ENCODE results near the gene RPRD2.

RPRD2 gene

GRCh38 chr1:150505431-150505830 lies 141.5 kb downstream of the RPRD2 start:
- no peak for DNase-seq
- no peak for TF ChIP-seq CTCF (IDR thresholded peaks at IDR 0.05; ENCODE audit: low read depth, low read length, missing control alignments)
- Histone ChIP-seq H3K36me3 (replicated peaks) (peaks cover 17% of the 10 kb centered on the region), H3K4me3 (ENCODE audit: low read depth, low read length) (no peak overlapping the region), H3K27ac (no peak overlapping the region), H3K27me3 (replicated peaks) (no peaks in the 10 kb centered on the region)
- in situ Hi-C loops (cut with HindIII; ENCODE audit: low pct_ligation_motif_present, low sequenced_read_pairs), result no loop called here

- in situ Hi-C loops (cut with HindIII; ENCODE audit: low pct_ligation_motif_present, low sequenced_read_pairs), result no loop called here
- H3K27ac ChIP-seq, result peak within 1 kb of the TSS; percentile 14
- peaks cover 19% of the 10 kb centered on the region for H3K36me3 ChIP-seq (replicated peaks)
- no peak for TF ChIP-seq CTCF (IDR thresholded peaks at IDR 0.05; ENCODE audit: low read depth, low read length, missing control alignments)
- H3K27me3 ChIP-seq (replicated peaks), result no peaks in the 10 kb centered on the region
- DNase-seq, result peak; percentile 76
- peak within 1 kb of the TSS; percentile 48 for H3K4me3 ChIP-seq (ENCODE audit: low read depth, low read length)
Observed at GRCh38 chr1:150507912-150508864, 144.2 kb downstream of the RPRD2 start, which contains the start of gene ECM1. ECM1 (plus strand) TSS chr1:150508109; CDS start chr1:150508210, 101 bp downstream.

- Histone ChIP-seq H3K4me3 (ENCODE audit: low read depth, low read length) (no peak overlapping the region), H3K36me3 (replicated peaks) (peaks cover 19% of the 10 kb centered on the region)
Observed at GRCh38 chr1:150508982-150509381, 145.0 kb downstream of the RPRD2 start.

GRCh38 chr1:150511551-150511950 lies 147.6 kb downstream of the RPRD2 start:
- H3K4me3 ChIP-seq (ENCODE audit: low read depth, low read length), result no peak overlapping the region
- H3K27me3 ChIP-seq (replicated peaks), result no peaks in the 10 kb centered on the region
- H3K27ac ChIP-seq, result no peak overlapping the region
- in situ Hi-C loops (cut with HindIII; ENCODE audit: low pct_ligation_motif_present, low sequenced_read_pairs), result no loop called here
- peaks cover 4% of the 10 kb centered on the region for H3K36me3 ChIP-seq (replicated peaks)
- no peak for TF ChIP-seq CTCF (IDR thresholded peaks at IDR 0.05; ENCODE audit: low read depth, low read length, missing control alignments)
- no peak for DNase-seq

More at GRCh38 chr1:150508982-150509381, 145.0 kb downstream of the RPRD2 start:
- in situ Hi-C loops (cut with HindIII; ENCODE audit: low pct_ligation_motif_present, low sequenced_read_pairs), result no loop called here
- DNase-seq, result no peak
- Histone ChIP-seq H3K27ac (no peak overlapping the region), H3K27me3 (replicated peaks) (no peaks in the 10 kb centered on the region)
- TF ChIP-seq CTCF (IDR thresholded peaks at IDR 0.05; ENCODE audit: low read depth, low read length, missing control alignments), result no peak

GRCh38 chr1:150511985-150512660 lies 148.2 kb downstream of the RPRD2 start:
- Histone ChIP-seq H3K27me3 (replicated peaks) (no peaks in the 10 kb centered on the region), H3K4me3 (ENCODE audit: low read depth, low read length) (no peak overlapping the region), H3K27ac (no peak overlapping the region), H3K36me3 (replicated peaks) (peaks cover 2% of the 10 kb centered on the region)
- no peak for DNase-seq
- no peak for TF ChIP-seq CTCF (IDR thresholded peaks at IDR 0.05; ENCODE audit: low read depth, low read length, missing control alignments)
- in situ Hi-C loops (cut with HindIII; ENCODE audit: low pct_ligation_motif_present, low sequenced_read_pairs), result no loop called here

Measured in brain microvascular endothelial cell (primary cell).